WTC11 (cell line): ENCODE measurements around the gene CCNF.

ENCODE experiments used
- CBFB ChIP-seq: sonication (generic); formaldehyde crosslinking; IDR thresholded peaks from 2 replicates; pipeline ENCODE4 v1.8.1; 2022; ENCODE audit warnings: mild to moderate bottlenecking, low read depth, missing genetic modification reagents
- SP1 ChIP-seq: sonication (generic); formaldehyde crosslinking; conservative IDR thresholded peaks from 2 replicates; pipeline ENCODE4 v1.8.1; 2022; ENCODE audit warnings: missing genetic modification reagents
- ZBTB21 ChIP-seq: sonication (generic); formaldehyde crosslinking; IDR thresholded peaks from 2 replicates; pipeline ENCODE4 v1.8.1; 2023; ENCODE audit warnings: mild to moderate bottlenecking, missing genetic modification reagents, borderline replicate concordance
- TF ChIP-seq, protein P1 (sequence below): sonication (generic); formaldehyde crosslinking; conservative IDR thresholded peaks from 2 replicates; pipeline ENCODE4 v1.8.1; 2023; ENCODE audit warnings: mild to moderate bottlenecking, low read depth, missing genetic modification reagents, moderate library complexity
- TF ChIP-seq, protein P2 (sequence below): fragments of 200-600 bp; IDR thresholded peaks from 2 replicates; pipeline ENCODE4 v1.8.0; 2022; ENCODE audit warnings: antibody characterized with exemption
- TF ChIP-seq, protein P3 (sequence below): sonication (generic); formaldehyde crosslinking; IDR thresholded peaks from 2 replicates; pipeline ENCODE4 v1.8.1; 2022; ENCODE audit warnings: mild to moderate bottlenecking, moderate library complexity, missing genetic modification reagents
- TF ChIP-seq, protein P4 (sequence below): sonication (generic); formaldehyde crosslinking; IDR thresholded peaks from 2 replicates; pipeline ENCODE4 v1.8.0; 2022; ENCODE audit warnings: mild to moderate bottlenecking, missing genetic modification reagents
- TF ChIP-seq, protein P5 (sequence below): fragments of 250-450 bp; sonication (Bioruptor Pico); IDR thresholded peaks from 2 replicates; pipeline ENCODE4 v1.9.0; 2021; ENCODE audit warnings: mild to moderate bottlenecking, borderline replicate concordance
- TF ChIP-seq, protein P6 (sequence below): sonication (generic); formaldehyde crosslinking; IDR thresholded peaks from 2 replicates; pipeline ENCODE4 v1.8.1; 2023; ENCODE audit warnings: mild to moderate bottlenecking, missing genetic modification reagents, moderate library complexity

DNA sequence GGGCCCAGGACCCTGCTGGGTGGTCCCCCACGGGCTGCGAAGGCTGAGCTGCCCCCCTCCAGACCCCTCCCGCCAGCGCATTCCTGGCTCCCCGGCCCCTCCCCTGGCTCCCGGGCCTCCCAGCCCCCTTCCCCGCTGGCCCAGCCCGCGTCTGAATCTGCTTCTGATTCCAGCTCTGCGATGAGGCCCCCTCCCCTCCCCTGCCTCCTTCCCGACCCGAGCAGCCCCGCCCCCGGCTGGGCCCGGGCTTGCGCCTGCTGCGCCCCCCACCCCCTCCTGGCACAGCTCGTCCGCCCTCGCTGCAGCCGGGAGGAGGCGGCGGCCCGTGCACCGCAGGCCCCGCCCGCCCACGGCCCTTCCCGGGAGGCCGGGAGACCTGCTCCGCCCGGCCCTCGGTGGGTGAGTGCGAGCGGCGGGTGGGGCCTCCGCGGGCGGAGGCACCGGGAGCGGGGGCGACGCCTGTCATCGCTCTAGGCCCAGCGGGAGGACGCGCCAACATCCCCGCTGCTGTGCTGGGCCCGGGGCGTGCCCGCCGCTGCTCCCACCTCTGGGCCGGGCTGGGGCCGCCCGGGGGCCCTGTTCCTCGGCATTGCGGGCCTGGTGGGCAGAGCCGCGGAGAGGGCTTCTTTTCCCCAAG lies 41.9 kb downstream of the CCNF start, which contains the start of gene NTN3:
- TF ChIP-seq, protein P1, sequence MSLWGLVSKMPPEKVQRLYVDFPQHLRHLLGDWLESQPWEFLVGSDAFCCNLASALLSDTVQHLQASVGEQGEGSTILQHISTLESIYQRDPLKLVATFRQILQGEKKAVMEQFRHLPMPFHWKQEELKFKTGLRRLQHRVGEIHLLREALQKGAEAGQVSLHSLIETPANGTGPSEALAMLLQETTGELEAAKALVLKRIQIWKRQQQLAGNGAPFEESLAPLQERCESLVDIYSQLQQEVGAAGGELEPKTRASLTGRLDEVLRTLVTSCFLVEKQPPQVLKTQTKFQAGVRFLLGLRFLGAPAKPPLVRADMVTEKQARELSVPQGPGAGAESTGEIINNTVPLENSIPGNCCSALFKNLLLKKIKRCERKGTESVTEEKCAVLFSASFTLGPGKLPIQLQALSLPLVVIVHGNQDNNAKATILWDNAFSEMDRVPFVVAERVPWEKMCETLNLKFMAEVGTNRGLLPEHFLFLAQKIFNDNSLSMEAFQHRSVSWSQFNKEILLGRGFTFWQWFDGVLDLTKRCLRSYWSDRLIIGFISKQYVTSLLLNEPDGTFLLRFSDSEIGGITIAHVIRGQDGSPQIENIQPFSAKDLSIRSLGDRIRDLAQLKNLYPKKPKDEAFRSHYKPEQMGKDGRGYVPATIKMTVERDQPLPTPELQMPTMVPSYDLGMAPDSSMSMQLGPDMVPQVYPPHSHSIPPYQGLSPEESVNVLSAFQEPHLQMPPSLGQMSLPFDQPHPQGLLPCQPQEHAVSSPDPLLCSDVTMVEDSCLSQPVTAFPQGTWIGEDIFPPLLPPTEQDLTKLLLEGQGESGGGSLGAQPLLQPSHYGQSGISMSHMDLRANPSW (CRISPR knock-in tag) = no peak
- TF ChIP-seq, protein P2, sequence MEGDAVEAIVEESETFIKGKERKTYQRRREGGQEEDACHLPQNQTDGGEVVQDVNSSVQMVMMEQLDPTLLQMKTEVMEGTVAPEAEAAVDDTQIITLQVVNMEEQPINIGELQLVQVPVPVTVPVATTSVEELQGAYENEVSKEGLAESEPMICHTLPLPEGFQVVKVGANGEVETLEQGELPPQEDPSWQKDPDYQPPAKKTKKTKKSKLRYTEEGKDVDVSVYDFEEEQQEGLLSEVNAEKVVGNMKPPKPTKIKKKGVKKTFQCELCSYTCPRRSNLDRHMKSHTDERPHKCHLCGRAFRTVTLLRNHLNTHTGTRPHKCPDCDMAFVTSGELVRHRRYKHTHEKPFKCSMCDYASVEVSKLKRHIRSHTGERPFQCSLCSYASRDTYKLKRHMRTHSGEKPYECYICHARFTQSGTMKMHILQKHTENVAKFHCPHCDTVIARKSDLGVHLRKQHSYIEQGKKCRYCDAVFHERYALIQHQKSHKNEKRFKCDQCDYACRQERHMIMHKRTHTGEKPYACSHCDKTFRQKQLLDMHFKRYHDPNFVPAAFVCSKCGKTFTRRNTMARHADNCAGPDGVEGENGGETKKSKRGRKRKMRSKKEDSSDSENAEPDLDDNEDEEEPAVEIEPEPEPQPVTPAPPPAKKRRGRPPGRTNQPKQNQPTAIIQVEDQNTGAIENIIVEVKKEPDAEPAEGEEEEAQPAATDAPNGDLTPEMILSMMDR = no peak
- TF ChIP-seq, protein P3, sequence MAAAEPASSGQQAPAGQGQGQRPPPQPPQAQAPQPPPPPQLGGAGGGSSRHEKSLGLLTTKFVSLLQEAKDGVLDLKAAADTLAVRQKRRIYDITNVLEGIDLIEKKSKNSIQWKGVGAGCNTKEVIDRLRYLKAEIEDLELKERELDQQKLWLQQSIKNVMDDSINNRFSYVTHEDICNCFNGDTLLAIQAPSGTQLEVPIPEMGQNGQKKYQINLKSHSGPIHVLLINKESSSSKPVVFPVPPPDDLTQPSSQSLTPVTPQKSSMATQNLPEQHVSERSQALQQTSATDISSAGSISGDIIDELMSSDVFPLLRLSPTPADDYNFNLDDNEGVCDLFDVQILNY = no peak
- TF ChIP-seq CBFB (CRISPR knock-in tag) (no peak), SP1 (CRISPR knock-in tag) (no peak), ZBTB21 (CRISPR knock-in tag) (no peak)
- TF ChIP-seq, protein P4, sequence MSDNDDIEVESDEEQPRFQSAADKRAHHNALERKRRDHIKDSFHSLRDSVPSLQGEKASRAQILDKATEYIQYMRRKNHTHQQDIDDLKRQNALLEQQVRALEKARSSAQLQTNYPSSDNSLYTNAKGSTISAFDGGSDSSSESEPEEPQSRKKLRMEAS (CRISPR knock-in tag) = no peak
- TF ChIP-seq, protein P5, sequence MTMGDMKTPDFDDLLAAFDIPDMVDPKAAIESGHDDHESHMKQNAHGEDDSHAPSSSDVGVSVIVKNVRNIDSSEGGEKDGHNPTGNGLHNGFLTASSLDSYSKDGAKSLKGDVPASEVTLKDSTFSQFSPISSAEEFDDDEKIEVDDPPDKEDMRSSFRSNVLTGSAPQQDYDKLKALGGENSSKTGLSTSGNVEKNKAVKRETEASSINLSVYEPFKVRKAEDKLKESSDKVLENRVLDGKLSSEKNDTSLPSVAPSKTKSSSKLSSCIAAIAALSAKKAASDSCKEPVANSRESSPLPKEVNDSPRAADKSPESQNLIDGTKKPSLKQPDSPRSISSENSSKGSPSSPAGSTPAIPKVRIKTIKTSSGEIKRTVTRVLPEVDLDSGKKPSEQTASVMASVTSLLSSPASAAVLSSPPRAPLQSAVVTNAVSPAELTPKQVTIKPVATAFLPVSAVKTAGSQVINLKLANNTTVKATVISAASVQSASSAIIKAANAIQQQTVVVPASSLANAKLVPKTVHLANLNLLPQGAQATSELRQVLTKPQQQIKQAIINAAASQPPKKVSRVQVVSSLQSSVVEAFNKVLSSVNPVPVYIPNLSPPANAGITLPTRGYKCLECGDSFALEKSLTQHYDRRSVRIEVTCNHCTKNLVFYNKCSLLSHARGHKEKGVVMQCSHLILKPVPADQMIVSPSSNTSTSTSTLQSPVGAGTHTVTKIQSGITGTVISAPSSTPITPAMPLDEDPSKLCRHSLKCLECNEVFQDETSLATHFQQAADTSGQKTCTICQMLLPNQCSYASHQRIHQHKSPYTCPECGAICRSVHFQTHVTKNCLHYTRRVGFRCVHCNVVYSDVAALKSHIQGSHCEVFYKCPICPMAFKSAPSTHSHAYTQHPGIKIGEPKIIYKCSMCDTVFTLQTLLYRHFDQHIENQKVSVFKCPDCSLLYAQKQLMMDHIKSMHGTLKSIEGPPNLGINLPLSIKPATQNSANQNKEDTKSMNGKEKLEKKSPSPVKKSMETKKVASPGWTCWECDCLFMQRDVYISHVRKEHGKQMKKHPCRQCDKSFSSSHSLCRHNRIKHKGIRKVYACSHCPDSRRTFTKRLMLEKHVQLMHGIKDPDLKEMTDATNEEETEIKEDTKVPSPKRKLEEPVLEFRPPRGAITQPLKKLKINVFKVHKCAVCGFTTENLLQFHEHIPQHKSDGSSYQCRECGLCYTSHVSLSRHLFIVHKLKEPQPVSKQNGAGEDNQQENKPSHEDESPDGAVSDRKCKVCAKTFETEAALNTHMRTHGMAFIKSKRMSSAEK (CRISPR knock-in tag) = no peak
- TF ChIP-seq, protein P6, sequence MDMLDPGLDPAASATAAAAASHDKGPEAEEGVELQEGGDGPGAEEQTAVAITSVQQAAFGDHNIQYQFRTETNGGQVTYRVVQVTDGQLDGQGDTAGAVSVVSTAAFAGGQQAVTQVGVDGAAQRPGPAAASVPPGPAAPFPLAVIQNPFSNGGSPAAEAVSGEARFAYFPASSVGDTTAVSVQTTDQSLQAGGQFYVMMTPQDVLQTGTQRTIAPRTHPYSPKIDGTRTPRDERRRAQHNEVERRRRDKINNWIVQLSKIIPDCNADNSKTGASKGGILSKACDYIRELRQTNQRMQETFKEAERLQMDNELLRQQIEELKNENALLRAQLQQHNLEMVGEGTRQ (CRISPR knock-in tag) = no peak
